ENCODE measurements around the gene CDC123.

Gene CDC123

DNA sequence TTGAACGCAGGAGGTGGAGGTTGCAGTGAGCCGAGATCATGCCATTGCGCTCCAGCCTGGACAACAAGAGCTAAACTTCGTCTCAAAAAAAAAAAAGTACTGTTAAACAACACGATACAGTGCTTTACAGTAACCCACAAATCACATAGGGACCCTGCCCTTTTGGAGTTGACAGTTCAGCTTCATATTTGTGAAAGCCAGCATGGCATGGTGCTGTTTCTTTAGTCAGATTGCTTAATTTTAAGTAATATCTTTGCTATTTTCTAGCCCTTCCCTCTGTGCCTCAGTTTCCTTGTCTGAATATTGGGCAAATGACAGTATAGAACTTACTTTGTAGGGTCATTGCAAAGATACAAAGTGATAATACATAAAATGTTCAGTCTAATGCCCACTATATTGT, 4.9 kb downstream of the CDC123 start:
- H3K4me3 ChIP-seq (replicated peaks; ENCODE audit: insufficient read depth, low read length): no peak overlapping the region
- no peak for TF ChIP-seq REST (IDR thresholded peaks at IDR 0.05; ENCODE audit: insufficient replicate concordance, low read depth)
- no peak for TF ChIP-seq GABPA (IDR thresholded peaks at IDR 0.05; ENCODE audit: low read depth)
- no peak for TF ChIP-seq POLR2AphosphoS5 (IDR thresholded peaks at IDR 0.05; ENCODE audit: low read depth)
- no peak for TF ChIP-seq SPI1 (IDR thresholded peaks at IDR 0.05; ENCODE audit: borderline replicate concordance, low read depth)
- no peak overlapping the region for H3K27ac ChIP-seq (replicated peaks)
- H3K27me3 ChIP-seq (ENCODE audit: insufficient read depth, poor library complexity, severe bottlenecking): no peaks in the 10 kb centered on the region
- no peak for DNase-seq (ENCODE audit: low read depth in 1 of 2, low spot score in 1 of 2)

DNA sequence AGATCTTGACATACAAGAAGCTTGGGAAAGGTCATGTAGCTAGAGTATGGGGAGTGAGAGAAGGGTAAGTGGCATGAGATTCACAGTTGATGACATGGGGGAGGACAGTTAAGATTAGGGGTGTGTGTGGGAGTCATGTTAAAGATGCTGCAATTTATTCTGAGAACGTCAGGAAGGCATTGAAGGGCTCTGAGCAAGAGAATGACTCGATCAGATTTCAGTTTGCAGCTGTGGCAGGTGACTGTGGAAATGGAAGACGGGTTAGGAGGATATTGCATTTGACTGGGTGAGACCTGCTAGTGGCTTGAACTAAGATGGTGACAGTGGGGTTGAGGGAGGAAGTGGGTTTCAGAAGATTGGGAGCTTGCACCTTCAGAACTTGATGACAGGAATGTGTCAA, 5.6 kb downstream of the CDC123 start:
- no peak overlapping the region for H3K27ac ChIP-seq (replicated peaks)
- no peak overlapping the region for H3K4me3 ChIP-seq (replicated peaks; ENCODE audit: insufficient read depth, low read length)

DNA sequence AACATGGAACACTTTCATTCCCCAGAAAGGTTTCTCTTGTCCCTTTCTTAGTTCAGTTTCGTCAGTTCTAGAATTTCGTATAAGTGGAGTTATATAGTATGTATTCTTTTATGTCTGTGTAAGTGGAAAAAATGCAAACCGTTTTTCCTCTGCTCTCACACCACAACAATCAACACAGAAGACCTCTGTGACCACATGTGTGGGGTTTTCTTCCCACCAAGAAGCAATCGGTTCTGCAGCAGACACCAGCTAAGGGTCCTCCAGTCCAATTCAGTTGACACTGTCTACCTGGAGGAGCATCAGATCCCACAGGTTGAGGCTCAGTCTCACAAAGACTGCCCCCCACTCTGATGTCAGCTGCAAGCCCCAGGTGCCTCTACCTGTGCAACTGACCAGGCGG, 6.2 kb downstream of the CDC123 start:
- no peak overlapping the region for H3K27ac ChIP-seq (replicated peaks)
- H3K4me3 ChIP-seq (replicated peaks; ENCODE audit: insufficient read depth, low read length): no peak overlapping the region
- TF ChIP-seq REST (IDR thresholded peaks at IDR 0.05; ENCODE audit: insufficient replicate concordance, low read depth) (no peak), SPI1 (IDR thresholded peaks at IDR 0.05; ENCODE audit: borderline replicate concordance, low read depth) (no peak), GABPA (IDR thresholded peaks at IDR 0.05; ENCODE audit: low read depth) (no peak), POLR2AphosphoS5 (IDR thresholded peaks at IDR 0.05; ENCODE audit: low read depth) (no peak)
- TF ChIP-seq, protein P1, sequence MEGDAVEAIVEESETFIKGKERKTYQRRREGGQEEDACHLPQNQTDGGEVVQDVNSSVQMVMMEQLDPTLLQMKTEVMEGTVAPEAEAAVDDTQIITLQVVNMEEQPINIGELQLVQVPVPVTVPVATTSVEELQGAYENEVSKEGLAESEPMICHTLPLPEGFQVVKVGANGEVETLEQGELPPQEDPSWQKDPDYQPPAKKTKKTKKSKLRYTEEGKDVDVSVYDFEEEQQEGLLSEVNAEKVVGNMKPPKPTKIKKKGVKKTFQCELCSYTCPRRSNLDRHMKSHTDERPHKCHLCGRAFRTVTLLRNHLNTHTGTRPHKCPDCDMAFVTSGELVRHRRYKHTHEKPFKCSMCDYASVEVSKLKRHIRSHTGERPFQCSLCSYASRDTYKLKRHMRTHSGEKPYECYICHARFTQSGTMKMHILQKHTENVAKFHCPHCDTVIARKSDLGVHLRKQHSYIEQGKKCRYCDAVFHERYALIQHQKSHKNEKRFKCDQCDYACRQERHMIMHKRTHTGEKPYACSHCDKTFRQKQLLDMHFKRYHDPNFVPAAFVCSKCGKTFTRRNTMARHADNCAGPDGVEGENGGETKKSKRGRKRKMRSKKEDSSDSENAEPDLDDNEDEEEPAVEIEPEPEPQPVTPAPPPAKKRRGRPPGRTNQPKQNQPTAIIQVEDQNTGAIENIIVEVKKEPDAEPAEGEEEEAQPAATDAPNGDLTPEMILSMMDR (IDR thresholded peaks at IDR 0.05; ENCODE audit: insufficient read depth, low read length): no peak
- H3K27me3 ChIP-seq (ENCODE audit: insufficient read depth, poor library complexity, severe bottlenecking): no peaks in the 10 kb centered on the region
- DNase-seq (ENCODE audit: low read depth in 1 of 2, low spot score in 1 of 2): no peak

More for the DNA sequence above, 5.6 kb downstream of the CDC123 start:
- H3K27me3 ChIP-seq (ENCODE audit: insufficient read depth, poor library complexity, severe bottlenecking): no peaks in the 10 kb centered on the region
- TF ChIP-seq, protein P1 (IDR thresholded peaks at IDR 0.05; ENCODE audit: insufficient read depth, low read length): no peak
- TF ChIP-seq SPI1 (IDR thresholded peaks at IDR 0.05; ENCODE audit: borderline replicate concordance, low read depth) (no peak), GABPA (IDR thresholded peaks at IDR 0.05; ENCODE audit: low read depth) (no peak), POLR2AphosphoS5 (IDR thresholded peaks at IDR 0.05; ENCODE audit: low read depth) (no peak), REST (IDR thresholded peaks at IDR 0.05; ENCODE audit: insufficient replicate concordance, low read depth) (no peak)
- DNase-seq (ENCODE audit: low read depth in 1 of 2, low spot score in 1 of 2): no peak
